IMR-90 (cell line): ENCODE data around the gene COL13A1. TPM values are rescaled to one million over a fixed set of nuclear protein-coding genes. Genes with fewer than 3 reads are reported as not detected.

Experiments used
- ATAC-seq: fragments of 200-7000 bp; cut with Tn5 transposase; 2 replicates; pipeline ENCODE4 v1.9.1; 2020; ENCODE audit warnings: low read depth, mild to moderate bottlenecking, moderate library complexity
- BruUV-seq: library from RNA; stranded (reverse); fragments of 400-500 nt; replicated peaks from 2 replicates; lab custom pipeline; 2021; lab: Mats Ljungman, UMichigan
- CTCF ChIA-PET: fragments of 300-600 bp; formaldehyde crosslinking; extraction: SDS; loops from one replicate; lab custom pipeline; 2021; ENCODE audit warnings: antibody characterized with exemption; lab: Yijun Ruan, JAX
- POLR2A ChIA-PET: fragments of 300-600 bp; sonication (Branson Sonifier 250); formaldehyde crosslinking; loops from one replicate; lab custom pipeline; 2022; ENCODE audit warnings: antibody characterized with exemption; ENCODE audit not compliant: unreplicated experiment; lab: Charles Lee
- DNase-seq: peaks from one replicate; pipeline ENCODE4 v3.0.0; 2013
- H2AFZ ChIP-seq: replicated peaks from 2 replicates; pipeline ENCODE3; 2013; ENCODE audit warnings: low read length, mild to moderate bottlenecking; ENCODE audit not compliant: poor library complexity
- H2AK5ac ChIP-seq: 2 replicates; pipeline ENCODE4 v1.6.1; 2013; ENCODE audit warnings: low read depth, low read length, inconsistent platforms
- H2AK9ac ChIP-seq: replicated peaks from 2 replicates; pipeline ENCODE3; 2013; ENCODE audit warnings: mild to moderate bottlenecking, low read depth, low read length, moderate library complexity; ENCODE audit not compliant: poor library complexity
- H2BK120ac ChIP-seq: 2 replicates; pipeline ENCODE4 v1.6.1; 2013; ENCODE audit warnings: low read depth, low read length, inconsistent platforms
- H2BK15ac ChIP-seq: 3 replicates; pipeline ENCODE4 v1.6.1; 2013; ENCODE audit warnings: low read depth, low read length, inconsistent platforms
- H2BK20ac ChIP-seq: 2 replicates; pipeline ENCODE4 v1.6.1; 2013; ENCODE audit warnings: low read depth, mild to moderate bottlenecking, inconsistent platforms, low read length, moderate library complexity
- H2BK5ac ChIP-seq: 2 replicates; pipeline ENCODE4 v1.6.1; 2013; ENCODE audit warnings: mild to moderate bottlenecking, low read depth, low read length, inconsistent platforms; ENCODE audit not compliant: poor library complexity, severe bottlenecking
- H3K14ac ChIP-seq: replicated peaks from 2 replicates; pipeline ENCODE4 v1.6.1; 2013; ENCODE audit warnings: low read depth, low read length, inconsistent platforms
- H3K18ac ChIP-seq: 2 replicates; pipeline ENCODE4 v1.6.1; 2013; ENCODE audit warnings: low read depth, low read length, control low read depth
- H3K23ac ChIP-seq: 2 replicates; pipeline ENCODE4 v1.6.1; 2013; ENCODE audit warnings: low read depth, low read length, inconsistent platforms
- H3K27ac ChIP-seq: 2 replicates; pipeline ENCODE4 v1.5.1; 2013; ENCODE audit warnings: mild to moderate bottlenecking, control low read depth, low read length; ENCODE audit not compliant: insufficient read depth
- H3K27me3 ChIP-seq: 2 replicates; pipeline ENCODE4 v1.6.1; 2013; ENCODE audit warnings: low read length; ENCODE audit not compliant: control insufficient read depth, insufficient read depth
- H3K36me3 ChIP-seq: 2 replicates; pipeline ENCODE4 v1.6.1; 2013; ENCODE audit warnings: low read length, mixed read lengths; ENCODE audit not compliant: control insufficient read depth, insufficient read depth
- H3K4ac ChIP-seq: 2 replicates; pipeline ENCODE4 v1.6.1; 2013; ENCODE audit warnings: low read depth, low read length, inconsistent platforms
- H3K4me1 ChIP-seq: 2 replicates; pipeline ENCODE4 v1.6.1; 2013; ENCODE audit warnings: low read length, mixed read lengths; ENCODE audit not compliant: control insufficient read depth, insufficient read depth
- H3K4me2 ChIP-seq: 2 replicates; pipeline ENCODE4 v1.6.1; 2013; ENCODE audit warnings: low read depth, mild to moderate bottlenecking, control low read depth, low read length, moderate library complexity
- H3K4me3 ChIP-seq: 2 replicates; pipeline ENCODE4 v1.5.1; 2013; ENCODE audit warnings: low read depth, mild to moderate bottlenecking, control low read depth, low read length, moderate library complexity; ENCODE audit not compliant: insufficient read depth
- H3K56ac ChIP-seq: 2 replicates; pipeline ENCODE4 v1.6.1; 2013; ENCODE audit warnings: low read length, inconsistent platforms; ENCODE audit not compliant: insufficient read depth; ENCODE audit errors: extremely low read depth
- H3K79me1 ChIP-seq, 2 experiments: 2 replicates each; pipeline ENCODE4 v1.6.1; 2013; ENCODE audit warnings: low read length in 2 of 2, inconsistent platforms in 1 of 2, low read depth in 1 of 2
- H3K9ac ChIP-seq: 2 replicates; pipeline ENCODE4 v1.6.1; 2013; ENCODE audit warnings: low read depth, low read length, control low read depth
- H3K9me1 ChIP-seq: 2 replicates; pipeline ENCODE4 v1.6.1; 2013; ENCODE audit warnings: low read length, inconsistent platforms; ENCODE audit not compliant: insufficient read depth
- H3K9me3 ChIP-seq: 2 replicates; pipeline ENCODE4 v1.6.1; 2013; ENCODE audit warnings: low read length; ENCODE audit not compliant: control insufficient read depth, insufficient read depth
- H4K20me1 ChIP-seq: 2 replicates; pipeline ENCODE4 v1.6.1; 2013; ENCODE audit warnings: low read length, inconsistent platforms; ENCODE audit not compliant: insufficient read depth
- H4K5ac ChIP-seq: 2 replicates; pipeline ENCODE4 v1.6.1; 2013; ENCODE audit warnings: mild to moderate bottlenecking, low read depth, low read length, control low read depth
- H4K8ac ChIP-seq, 2 experiments: 2 replicates each; pipeline ENCODE4 v1.6.1; 2013; ENCODE audit warnings: low read depth in 2 of 2, low read length in 2 of 2, control low read depth in 1 of 2, inconsistent platforms in 1 of 2
- H4K91ac ChIP-seq: 2 replicates; pipeline ENCODE4 v1.6.1; 2013; ENCODE audit warnings: low read depth, low read length, inconsistent platforms; ENCODE audit not compliant: insufficient read depth
- CHD1 ChIP-seq: IDR thresholded peaks from 2 replicates; pipeline ENCODE4 v1.6.1; 2012; ENCODE audit warnings: low read depth, low read length, improper control_type of control experiment
- FOS ChIP-seq: fragments of 150-350 bp; IDR thresholded peaks from 2 replicates; pipeline ENCODE4 v1.6.1; 2016; ENCODE audit warnings: low read depth, low read length
- MAFK ChIP-seq: IDR thresholded peaks from 2 replicates; pipeline ENCODE4 v1.6.1; 2012; ENCODE audit warnings: low read depth, low read length, improper control_type of control experiment
- MAZ ChIP-seq: IDR thresholded peaks from 2 replicates; pipeline ENCODE4 v1.6.1; 2012; ENCODE audit warnings: low read depth, mild to moderate bottlenecking, low read length, improper control_type of control experiment, moderate library complexity, borderline replicate concordance
- MXI1 ChIP-seq: IDR thresholded peaks from 2 replicates; pipeline ENCODE4 v1.6.1; 2012; ENCODE audit warnings: low read depth, mild to moderate bottlenecking, low read length, moderate library complexity, borderline replicate concordance
- POLR2A ChIP-seq: IDR thresholded peaks from 2 replicates; pipeline ENCODE4 v1.6.1; 2012; ENCODE audit warnings: mild to moderate bottlenecking, low read depth, low read length
- RAD21 ChIP-seq: IDR thresholded peaks from 2 replicates; pipeline ENCODE4 v1.6.1; 2012; ENCODE audit warnings: low read length, improper control_type of control experiment
- RCOR1 ChIP-seq: IDR thresholded peaks from 2 replicates; pipeline ENCODE4 v1.6.1; 2012; ENCODE audit warnings: mild to moderate bottlenecking, low read length, improper control_type of control experiment; ENCODE audit not compliant: insufficient replicate concordance
- RFX5 ChIP-seq: IDR thresholded peaks from 2 replicates; pipeline ENCODE4 v1.8.0; 2012; ENCODE audit warnings: low read depth, mild to moderate bottlenecking, low read length, moderate library complexity
- SMC3 ChIP-seq: fragments of 150-350 bp; IDR thresholded peaks from 2 replicates; pipeline ENCODE4 v1.6.1; 2016; ENCODE audit warnings: low read depth, mild to moderate bottlenecking, antibody characterized with exemption, low read length, moderate library complexity
- WGBS, 2 experiments: methylation state at CpG; one replicate each; pipeline versions ENCODE4 v1.1.5 to v1.1.7; 2013; ENCODE audit warnings: missing lambda C conversion rate in 2 of 2; ENCODE audit not compliant: insufficient read length in 1 of 2; ENCODE audit errors: extremely low coverage in 2 of 2; 5-methylcytosine and 5-hydroxymethylcytosine counted together
- dilution Hi-C: fragments of 300-500 bp; cut with HindIII; formaldehyde crosslinking; loops from one replicate; pipeline ENCODE4 v1.14.3; 2018; ENCODE audit warnings: low sequenced_read_pairs; ENCODE audit not compliant: unreplicated experiment
- in situ Hi-C: fragments of 300-500 bp; cut with MboI; formaldehyde crosslinking; loops from 3 replicates; pipeline ENCODE4 v1.14.3; 2019; ENCODE audit warnings: low sequenced_read_pairs, inconsistent platforms, mixed read lengths
- intact Hi-C: fragments of 100-400 bp; cut with micrococcal nuclease; formaldehyde crosslinking; loops from 2 replicates; pipeline ENCODE4 v1.10.0; 2022
- polyA plus RNA-seq, 3 experiments: library from polyadenylated mRNA; depleted of rRNA; stranded (reverse); fragments of >200 nt; gene quantifications; 2 replicates each; pipeline ENCODE4 v1.2.3, GENCODE V29; 2012; ENCODE audit warnings: low replicate concordance in 1 of 3
- total RNA-seq: library from RNA; depleted of rRNA; stranded (reverse); fragments of >200 nt; gene quantifications from 2 replicates; pipeline ENCODE4 v1.2.3, GENCODE V29; 2012
- TF ChIP-seq, protein P1 (sequence below): fragments of 150-350 bp; IDR thresholded peaks from 2 replicates; pipeline ENCODE4 v1.6.1; 2016; ENCODE audit warnings: low read depth, mild to moderate bottlenecking, low read length, moderate library complexity, borderline replicate concordance
- TF ChIP-seq, protein P2 (sequence below): fragments of 150-350 bp; IDR thresholded peaks from 2 replicates; pipeline ENCODE4 v1.6.1; 2017; ENCODE audit warnings: mild to moderate bottlenecking, antibody characterized with exemption, low read length, low read depth
- TF ChIP-seq, protein P3 (sequence below): conservative IDR thresholded peaks from 2 replicates; pipeline ENCODE4 v1.5.1; 2012; ENCODE audit warnings: mild to moderate bottlenecking, low read depth, low read length, improper control_type of control experiment

Gene COL13A1
- total and polyA plus RNA-seq, 2 of the 4 experiments (the other 2 are of a cell fraction) = 12.2 to 31.3 TPM

DNA sequence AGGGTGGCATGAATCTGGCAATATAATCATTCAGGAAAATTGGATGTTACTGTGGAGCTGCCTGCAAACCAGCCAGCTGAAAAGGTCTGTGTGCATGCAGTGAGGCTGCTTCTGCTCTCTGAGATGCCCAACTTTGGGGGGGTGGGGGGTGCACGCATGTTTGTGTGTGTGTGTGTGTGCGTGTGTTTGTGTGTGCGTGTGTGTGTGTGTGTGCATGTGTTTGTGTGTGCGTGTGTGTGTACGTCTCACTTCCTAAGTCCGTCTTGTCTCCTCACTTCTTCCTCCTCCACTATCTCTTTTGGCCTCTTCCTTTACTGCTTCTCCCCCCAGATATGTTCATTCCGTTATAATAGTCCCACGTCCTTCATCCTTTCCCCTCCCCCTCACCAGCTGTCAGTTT is 148.1 kb downstream of the COL13A1 start:
- dilution Hi-C loops (no loop called here), intact Hi-C loops (no loop called here), in situ Hi-C loops (no loop called here)
- H3K14ac ChIP-seq = no peak overlapping the region
- ChIA-PET POLR2A (no interaction called here), CTCF (no interaction called here)
- H4K20me1 ChIP-seq = no peaks in the 10 kb centered on the region
- no peak overlapping the region for H2AFZ ChIP-seq
- no peak overlapping the region for H2BK20ac ChIP-seq
- no peaks in the 10 kb centered on the region for H3K79me1 ChIP-seq
- H2AK9ac ChIP-seq = no peak overlapping the region
- H3K36me3 ChIP-seq = peaks cover 8% of the 10 kb centered on the region; the same call in 1 of the 2 replicates
- BruUV-seq = no TSS peak
- no peak overlapping the region for H2AK5ac ChIP-seq
- peak overlapping the region; percentile 40 for H2BK5ac ChIP-seq
- DNase-seq = no peak
- no peak overlapping the region for H3K4me2 ChIP-seq
- no peaks in the 10 kb centered on the region for H3K27me3 ChIP-seq
- H4K8ac ChIP-seq = no peak overlapping the region
- H2BK120ac ChIP-seq = no peak overlapping the region
- no peak overlapping the region for H4K91ac ChIP-seq
- H4K5ac ChIP-seq = no peak overlapping the region
- TF ChIP-seq MAZ = no peak
- TF ChIP-seq RAD21 = no peak
- no peak for TF ChIP-seq POLR2A
- TF ChIP-seq, protein P1, sequence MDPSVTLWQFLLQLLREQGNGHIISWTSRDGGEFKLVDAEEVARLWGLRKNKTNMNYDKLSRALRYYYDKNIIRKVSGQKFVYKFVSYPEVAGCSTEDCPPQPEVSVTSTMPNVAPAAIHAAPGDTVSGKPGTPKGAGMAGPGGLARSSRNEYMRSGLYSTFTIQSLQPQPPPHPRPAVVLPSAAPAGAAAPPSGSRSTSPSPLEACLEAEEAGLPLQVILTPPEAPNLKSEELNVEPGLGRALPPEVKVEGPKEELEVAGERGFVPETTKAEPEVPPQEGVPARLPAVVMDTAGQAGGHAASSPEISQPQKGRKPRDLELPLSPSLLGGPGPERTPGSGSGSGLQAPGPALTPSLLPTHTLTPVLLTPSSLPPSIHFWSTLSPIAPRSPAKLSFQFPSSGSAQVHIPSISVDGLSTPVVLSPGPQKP = no peak
- no peak for TF ChIP-seq RCOR1
- TF ChIP-seq, protein P2, sequence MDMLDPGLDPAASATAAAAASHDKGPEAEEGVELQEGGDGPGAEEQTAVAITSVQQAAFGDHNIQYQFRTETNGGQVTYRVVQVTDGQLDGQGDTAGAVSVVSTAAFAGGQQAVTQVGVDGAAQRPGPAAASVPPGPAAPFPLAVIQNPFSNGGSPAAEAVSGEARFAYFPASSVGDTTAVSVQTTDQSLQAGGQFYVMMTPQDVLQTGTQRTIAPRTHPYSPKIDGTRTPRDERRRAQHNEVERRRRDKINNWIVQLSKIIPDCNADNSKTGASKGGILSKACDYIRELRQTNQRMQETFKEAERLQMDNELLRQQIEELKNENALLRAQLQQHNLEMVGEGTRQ = no peak
- TF ChIP-seq SMC3 = no peak
- no peak for TF ChIP-seq MXI1
- TF ChIP-seq FOS = no peak
- TF ChIP-seq MAFK = no peak
- no peak for TF ChIP-seq CHD1
- TF ChIP-seq, protein P3, sequence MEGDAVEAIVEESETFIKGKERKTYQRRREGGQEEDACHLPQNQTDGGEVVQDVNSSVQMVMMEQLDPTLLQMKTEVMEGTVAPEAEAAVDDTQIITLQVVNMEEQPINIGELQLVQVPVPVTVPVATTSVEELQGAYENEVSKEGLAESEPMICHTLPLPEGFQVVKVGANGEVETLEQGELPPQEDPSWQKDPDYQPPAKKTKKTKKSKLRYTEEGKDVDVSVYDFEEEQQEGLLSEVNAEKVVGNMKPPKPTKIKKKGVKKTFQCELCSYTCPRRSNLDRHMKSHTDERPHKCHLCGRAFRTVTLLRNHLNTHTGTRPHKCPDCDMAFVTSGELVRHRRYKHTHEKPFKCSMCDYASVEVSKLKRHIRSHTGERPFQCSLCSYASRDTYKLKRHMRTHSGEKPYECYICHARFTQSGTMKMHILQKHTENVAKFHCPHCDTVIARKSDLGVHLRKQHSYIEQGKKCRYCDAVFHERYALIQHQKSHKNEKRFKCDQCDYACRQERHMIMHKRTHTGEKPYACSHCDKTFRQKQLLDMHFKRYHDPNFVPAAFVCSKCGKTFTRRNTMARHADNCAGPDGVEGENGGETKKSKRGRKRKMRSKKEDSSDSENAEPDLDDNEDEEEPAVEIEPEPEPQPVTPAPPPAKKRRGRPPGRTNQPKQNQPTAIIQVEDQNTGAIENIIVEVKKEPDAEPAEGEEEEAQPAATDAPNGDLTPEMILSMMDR = no peak
- TF ChIP-seq RFX5 = no peak
- H3K4me1 ChIP-seq = no peaks in the 10 kb centered on the region
- no peak overlapping the region for H3K56ac ChIP-seq
- H3K9me3 ChIP-seq = no peaks in the 10 kb centered on the region
- H3K23ac ChIP-seq = no peak overlapping the region
- no peak overlapping the region for H3K18ac ChIP-seq
- H2BK15ac ChIP-seq = no peak overlapping the region
- H3K9me1 ChIP-seq = no peaks in the 10 kb centered on the region; the same call in 1 of the 2 replicates
- H3K4ac ChIP-seq = no peak overlapping the region
- H3K27ac ChIP-seq = no peak overlapping the region
- no peak overlapping the region for H3K4me3 ChIP-seq
- no peak for ATAC-seq
- no peak overlapping the region for H3K9ac ChIP-seq
- no CpG with 5 or more reads among the region's 8 CpGs for WGBS, 2 experiments
